GM18511 (cell line): Measurements from ENCODE around the gene ATP13A3.

Experiments
- ATAC-seq: cut with Tn5 transposase; IDR thresholded peaks from one replicate; pipeline ENCODE4 v1.9.1; 2021; ENCODE audit warnings: mild to moderate bottlenecking, moderate library complexity; ENCODE audit not compliant: unreplicated experiment

ATP13A3 gene

DNA sequence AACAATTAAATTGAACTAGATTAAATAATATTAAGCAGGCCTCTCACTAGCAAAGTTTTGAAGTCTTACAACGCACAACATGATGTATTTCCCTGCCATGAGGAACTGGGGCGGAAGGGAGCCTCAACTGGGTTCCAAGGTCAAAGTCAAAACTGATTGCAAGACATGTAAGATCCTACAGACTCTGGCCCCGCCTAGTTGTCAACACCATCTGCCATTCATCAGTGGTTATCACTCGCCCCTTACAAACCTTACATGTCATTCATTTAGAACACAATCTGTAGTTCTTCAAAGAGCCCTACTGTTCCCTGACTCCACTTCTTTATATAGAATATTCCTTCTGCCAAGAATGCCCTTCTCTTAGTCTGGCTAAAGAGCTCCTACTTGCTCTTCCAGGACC lies 10.0 kb downstream of the ATP13A3 start:
- ATAC-seq: no peak

DNA sequence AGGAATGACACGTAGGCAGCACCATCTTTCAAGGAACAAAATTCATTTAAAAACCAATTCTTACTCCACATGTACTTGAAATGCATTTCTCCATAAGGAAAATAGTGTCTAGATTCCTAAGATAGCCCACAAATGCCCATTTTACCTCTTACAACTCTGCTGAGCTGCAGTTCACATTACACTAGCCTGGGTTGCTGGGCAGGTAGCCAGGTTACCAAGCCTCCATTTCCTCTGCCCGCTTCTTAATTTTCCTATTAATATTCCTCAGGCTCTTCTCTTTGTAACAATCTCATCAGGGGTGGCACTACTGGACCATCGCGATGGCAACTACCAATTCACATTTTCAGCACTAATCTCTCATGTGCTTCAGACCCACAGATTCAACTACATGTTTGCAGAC lies 10.8 kb downstream of the ATP13A3 start:
- no peak for ATAC-seq

- ATAC-seq: no peak
Measured at GRCh38 chr3:194475138-194475932, 11.5 kb downstream of the ATP13A3 start.

- ATAC-seq: no peak
Measured at GRCh38 chr3:194474675-194475074, 12.1 kb downstream of the ATP13A3 start.

- ATAC-seq: peak; percentile 85
Measured at GRCh38 chr3:194472290-194472920, 14.4 kb downstream of the ATP13A3 start.

DNA sequence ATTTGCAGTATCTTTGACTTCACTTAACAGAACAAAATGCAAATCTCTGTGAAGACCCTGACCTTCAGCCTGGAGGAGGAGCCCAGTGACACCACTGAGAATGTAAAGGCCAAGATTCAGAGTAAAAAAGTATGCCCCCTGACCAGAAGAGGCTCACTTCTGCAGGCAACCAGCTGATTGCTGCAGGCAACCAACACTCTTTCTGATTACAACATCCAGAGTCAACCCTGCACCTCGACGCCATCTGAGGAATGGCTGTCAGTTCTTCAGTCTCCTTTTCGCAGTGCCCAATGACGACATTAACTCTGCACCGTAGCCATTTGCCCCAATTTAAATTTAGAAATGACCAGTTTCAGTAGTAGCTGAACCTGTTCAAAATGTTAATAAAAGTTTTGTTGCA lies 14.9 kb downstream of the ATP13A3 start:
- ATAC-seq: no peak

- no peak for ATAC-seq
Measured at GRCh38 chr3:194470615-194471014, 16.2 kb downstream of the ATP13A3 start.

- ATAC-seq: no peak
Measured at GRCh38 chr3:194469977-194470376, 16.8 kb downstream of the ATP13A3 start.

DNA sequence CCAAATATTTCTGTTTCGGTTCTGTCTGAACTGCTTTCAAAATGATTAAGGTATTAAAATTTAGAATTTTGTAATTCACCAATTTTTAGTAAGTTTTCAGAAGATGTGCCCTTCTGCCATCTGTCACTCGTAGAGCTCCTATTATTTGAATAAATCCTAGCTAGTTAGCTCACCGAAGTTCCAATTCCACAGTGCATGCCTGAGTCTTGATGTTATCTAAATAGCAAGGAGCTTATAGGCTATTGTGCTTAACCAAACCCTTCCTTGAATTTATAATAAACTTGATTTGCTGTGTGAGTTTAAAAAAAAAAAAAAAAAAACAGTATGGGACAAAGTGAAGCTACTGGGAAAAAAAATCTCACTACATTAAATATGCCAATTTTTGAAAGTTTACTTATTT lies 18.7 kb downstream of the ATP13A3 start:
- no peak for ATAC-seq

DNA sequence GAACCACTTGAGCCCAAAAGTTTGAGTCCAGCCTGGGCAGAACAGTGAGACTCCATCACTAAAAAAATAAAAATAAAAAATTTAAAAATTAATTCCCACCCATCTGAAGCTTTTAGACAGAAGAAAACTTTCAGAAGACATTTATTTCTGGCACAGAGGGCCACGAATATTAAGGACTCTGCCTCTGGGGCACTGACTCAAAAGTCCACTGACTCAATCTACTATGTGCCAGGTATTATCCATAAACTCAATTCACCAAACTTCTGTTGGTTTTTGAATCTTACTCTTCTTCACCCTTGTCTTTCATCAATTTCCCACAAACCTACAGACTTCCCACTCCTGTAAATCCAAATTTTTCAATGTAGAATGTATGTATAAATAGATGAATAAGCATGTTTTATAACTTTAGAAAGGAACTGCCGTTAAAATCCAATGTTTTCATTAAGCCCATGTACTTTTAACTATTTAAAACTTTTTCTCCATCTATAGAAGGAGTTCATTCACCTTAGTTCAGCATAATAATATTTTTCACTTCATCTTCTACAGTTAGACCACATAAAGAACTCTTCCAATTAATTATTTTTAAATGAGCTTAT lies 19.9 kb downstream of the ATP13A3 start:
- no peak for ATAC-seq

GRCh38 chr3:194465920-194466570 lies 20.8 kb downstream of the ATP13A3 start:
- peak; percentile 67 for ATAC-seq

GRCh38 chr3:194465246-194465645 lies 21.6 kb downstream of the ATP13A3 start:
- no peak for ATAC-seq

DNA sequence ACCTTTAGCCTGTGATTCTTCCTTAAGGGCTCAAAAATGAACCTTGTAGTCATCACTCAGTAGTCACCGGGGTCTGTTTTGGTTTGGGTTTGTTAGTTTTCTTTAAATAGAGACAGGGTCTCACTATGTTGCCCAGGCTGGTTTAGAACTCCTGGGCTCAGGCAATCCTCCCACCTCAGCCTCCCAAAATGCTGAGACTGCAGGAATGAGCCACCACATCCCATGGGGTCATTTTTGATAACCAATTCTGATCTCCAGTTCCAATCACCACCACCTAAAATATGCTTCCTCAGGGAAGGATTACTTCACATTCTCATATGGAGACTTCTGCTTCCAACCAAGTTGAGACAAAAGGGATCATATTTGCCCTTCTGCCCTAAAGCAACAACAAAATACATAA lies 22.1 kb downstream of the ATP13A3 start:
- no peak for ATAC-seq

GRCh38 chr3:194462936-194463335 lies 23.9 kb downstream of the ATP13A3 start:
- no peak for ATAC-seq

GRCh38 chr3:194460566-194460965 lies 26.2 kb downstream of the ATP13A3 start:
- no peak for ATAC-seq

- no peak for ATAC-seq
Measured at GRCh38 chr3:194458131-194458530, 28.7 kb downstream of the ATP13A3 start.

DNA sequence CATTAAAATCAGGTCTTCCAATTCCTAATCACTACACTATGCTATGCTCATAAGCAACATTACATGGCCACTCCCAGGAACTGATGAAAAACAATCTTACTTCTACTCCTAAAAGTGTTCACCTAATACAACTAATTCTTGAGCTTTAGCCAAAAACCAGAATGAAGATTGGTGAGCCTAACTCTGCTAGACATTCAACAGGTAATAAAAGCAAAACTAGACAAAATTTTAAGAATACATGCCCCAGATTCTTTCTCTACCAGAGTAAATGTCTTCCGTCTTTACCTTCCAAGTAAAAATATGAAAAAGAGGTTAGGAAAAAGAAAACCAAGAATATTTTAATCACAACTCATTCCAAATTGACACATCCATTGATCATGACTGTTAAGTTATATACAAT lies 31.3 kb downstream of the ATP13A3 start:
- no peak for ATAC-seq

DNA sequence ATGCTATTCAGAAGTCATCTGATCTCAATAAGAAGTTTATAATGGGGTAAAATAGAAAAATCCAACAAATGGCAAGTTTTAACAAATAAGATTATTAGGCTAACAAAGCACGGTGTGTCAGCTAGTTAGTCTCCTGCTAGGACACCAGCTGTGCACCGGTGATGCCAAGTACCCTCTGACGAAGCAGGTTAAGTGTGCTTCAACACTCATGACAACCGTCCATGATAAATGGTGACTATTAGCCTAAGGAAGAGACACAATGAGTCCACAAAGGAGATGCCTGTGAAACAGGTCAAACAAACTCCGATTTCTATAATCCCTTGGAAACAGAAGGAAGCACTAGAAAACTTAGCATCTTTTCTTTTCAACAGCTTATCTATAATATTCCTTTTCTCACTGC lies 36.5 kb downstream of the ATP13A3 start:
- ATAC-seq: no peak

GRCh38 chr3:194449913-194450312 lies 36.9 kb downstream of the ATP13A3 start:
- ATAC-seq: no peak

GRCh38 chr3:194447657-194448056 lies 39.1 kb downstream of the ATP13A3 start:
- no peak for ATAC-seq

DNA sequence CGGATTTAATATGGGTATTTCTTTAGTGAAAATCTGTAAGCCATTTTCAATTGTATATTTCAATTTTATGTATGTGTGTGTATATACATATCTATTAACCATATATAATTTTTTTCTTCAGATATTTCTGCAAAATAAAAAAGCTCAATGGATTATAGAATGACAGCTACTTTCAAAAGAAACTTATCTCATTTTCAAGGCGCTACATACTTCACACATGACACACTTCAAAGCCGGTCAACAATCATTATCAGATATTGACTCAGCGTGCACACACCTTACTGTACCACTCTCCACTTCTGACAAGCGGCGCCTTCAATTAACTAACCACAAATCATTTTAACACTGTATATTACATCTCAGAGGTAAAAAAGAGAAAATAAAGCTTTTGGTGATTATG lies 39.6 kb downstream of the ATP13A3 start:
- ATAC-seq: no peak

- no peak for ATAC-seq
Measured at GRCh38 chr3:194446754-194447153, 40.0 kb downstream of the ATP13A3 start.
